ENCODE data around the gene ADAMTS1. TPM values are rescaled to one million over a fixed set of nuclear protein-coding genes. Genes with fewer than 3 reads are reported as not detected.

Gene ADAMTS1
- total RNA-seq, 1 donor from 2014 or later, result 141 TPM

DNA sequence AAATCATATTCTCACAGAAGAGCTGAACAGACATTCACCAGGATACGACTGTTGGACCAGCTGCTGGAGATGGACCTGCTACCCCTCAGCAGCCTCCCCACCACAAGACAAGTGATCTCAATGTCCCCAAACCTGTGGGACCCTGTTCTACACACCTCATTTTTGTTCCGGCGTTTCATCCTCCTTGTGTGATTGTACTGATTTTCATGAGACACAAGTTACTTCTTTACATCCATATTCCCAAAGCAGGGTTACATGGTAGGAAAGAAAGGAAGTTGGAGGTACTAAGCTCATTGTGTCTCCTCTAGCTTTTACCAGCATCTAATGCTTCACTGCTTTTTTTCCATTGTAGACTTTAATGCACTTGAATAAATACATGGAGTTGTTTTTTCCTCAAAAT lies 8.7 kb downstream of the ADAMTS1 start:
- Histone ChIP-seq H3K4me3 (ENCODE audit: insufficient read depth, low read depth, low read length) (no peak overlapping the region), H3K9me3 (ENCODE audit: insufficient read depth, low read depth, low read length) (no peaks in the 10 kb centered on the region), H4K20me1 (ENCODE audit: insufficient read depth, low read length) (peaks cover 5% of the 10 kb centered on the region), H3K27ac (ENCODE audit: low read depth, low read length) (no peak overlapping the region), H3K9ac (ENCODE audit: low read length) (no peak overlapping the region), H3K27me3 (ENCODE audit: insufficient read depth, low read length) (no peaks in the 10 kb centered on the region), H3K4me1 (ENCODE audit: insufficient read depth, low read length) (peaks cover 10% of the 10 kb centered on the region), H3K4me2 (ENCODE audit: low read length) (no peak overlapping the region), H3K36me3 (ENCODE audit: insufficient read depth, low read length) (peaks cover 43% of the 10 kb centered on the region), H2AFZ (ENCODE audit: low read depth, low read length) (no peak overlapping the region), H3K79me2 (ENCODE audit: insufficient read depth, low read length) (no peaks in the 10 kb centered on the region)
- FAIRE-seq (no peak), DNase-seq (ENCODE audit: low read depth) (no peak)
- Mint-ChIP-seq H3K27ac (ENCODE audit: unreplicated experiment) (peak overlapping the region; percentile 53), H3K4me3 (ENCODE audit: unreplicated experiment) (no peak overlapping the region), H3K9me3 (ENCODE audit: unreplicated experiment) (no peaks in the 10 kb centered on the region), H3K36me3 (ENCODE audit: low read depth, unreplicated experiment) (peaks cover 21% of the 10 kb centered on the region), H3K4me1 (ENCODE audit: low read depth, unreplicated experiment) (peaks cover 37% of the 10 kb centered on the region), H3K27me3 (ENCODE audit: low read depth, unreplicated experiment) (no peaks in the 10 kb centered on the region)
- TF ChIP-seq EZH2 (IDR thresholded peaks at IDR 0.05; ENCODE audit: insufficient read depth, low read length) (no peak), CTCF (IDR thresholded peaks at IDR 0.05; ENCODE audit: insufficient read depth, low read depth, low read length) (no peak)

GRCh38 chr21:26835714-26836265 lies 9.4 kb downstream of the ADAMTS1 start:
- H3K4me1 Mint-ChIP-seq (ENCODE audit: low read depth, unreplicated experiment), result peaks cover 34% of the 10 kb centered on the region
- H3K4me3 Mint-ChIP-seq (ENCODE audit: unreplicated experiment), result no peak overlapping the region
- no peak overlapping the region for H3K27ac Mint-ChIP-seq (ENCODE audit: unreplicated experiment)
- H3K9me3 Mint-ChIP-seq (ENCODE audit: unreplicated experiment), result no peaks in the 10 kb centered on the region
- H3K27ac ChIP-seq (ENCODE audit: low read depth, low read length), result no peak overlapping the region
- no peaks in the 10 kb centered on the region for H3K27me3 ChIP-seq (ENCODE audit: insufficient read depth, low read length)
- peaks cover 21% of the 10 kb centered on the region for H3K36me3 Mint-ChIP-seq (ENCODE audit: low read depth, unreplicated experiment)
- FAIRE-seq, result no peak
- no peak overlapping the region for H3K4me3 ChIP-seq (ENCODE audit: insufficient read depth, low read depth, low read length)
- no peaks in the 10 kb centered on the region for H3K27me3 Mint-ChIP-seq (ENCODE audit: low read depth, unreplicated experiment)
- peaks cover 10% of the 10 kb centered on the region for H3K4me1 ChIP-seq (ENCODE audit: insufficient read depth, low read length)
- TF ChIP-seq EZH2 (IDR thresholded peaks at IDR 0.05; ENCODE audit: insufficient read depth, low read length), result no peak
- TF ChIP-seq CTCF (IDR thresholded peaks at IDR 0.05; ENCODE audit: insufficient read depth, low read depth, low read length), result no peak
- no peaks in the 10 kb centered on the region for H3K79me2 ChIP-seq (ENCODE audit: insufficient read depth, low read length)
- peaks cover 5% of the 10 kb centered on the region for H4K20me1 ChIP-seq (ENCODE audit: insufficient read depth, low read length)
- H2AFZ ChIP-seq (ENCODE audit: low read depth, low read length), result no peak overlapping the region
- no peak for DNase-seq (ENCODE audit: low read depth)
- H3K9me3 ChIP-seq (ENCODE audit: insufficient read depth, low read depth, low read length), result no peaks in the 10 kb centered on the region
- peak overlapping the region; percentile 13 for H3K4me2 ChIP-seq (ENCODE audit: low read length)
- no peak overlapping the region for H3K9ac ChIP-seq (ENCODE audit: low read length)
- peaks cover 42% of the 10 kb centered on the region for H3K36me3 ChIP-seq (ENCODE audit: insufficient read depth, low read length)

DNA sequence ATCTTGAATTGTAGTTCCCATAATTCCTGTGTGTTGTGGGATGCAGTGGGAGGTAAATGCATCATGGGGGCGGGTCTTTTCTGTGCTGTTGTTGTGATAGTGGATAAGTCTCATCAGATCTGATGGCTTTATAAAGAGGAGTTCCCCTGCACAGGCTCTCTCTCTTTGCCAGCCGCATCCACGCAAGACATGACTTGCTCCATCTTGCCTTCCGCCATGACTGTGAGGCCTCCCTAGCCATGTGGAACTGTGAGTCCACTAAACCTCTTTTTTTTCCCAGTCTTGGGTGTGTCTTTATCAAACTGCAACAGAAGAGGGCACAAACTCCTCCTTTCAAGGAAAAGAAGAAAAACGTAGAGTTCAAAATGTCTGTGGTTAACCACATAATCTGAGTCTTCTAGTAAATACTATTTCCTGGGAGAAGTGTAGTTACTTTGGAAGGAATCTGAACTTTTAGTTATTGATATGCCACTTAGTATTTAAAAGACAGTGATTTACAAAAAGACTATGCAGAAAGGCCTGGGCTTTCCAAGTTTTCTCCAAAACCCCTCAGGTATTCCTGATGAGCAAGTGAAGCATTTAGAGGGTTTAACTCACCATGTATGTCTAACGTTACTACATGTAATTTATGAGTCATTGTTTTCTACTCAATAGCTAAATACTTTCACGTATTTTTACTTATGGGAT lies 10.0 kb downstream of the ADAMTS1 start:
- Histone ChIP-seq H3K79me2 (ENCODE audit: insufficient read depth, low read length) (no peaks in the 10 kb centered on the region), H3K4me2 (ENCODE audit: low read length) (peak overlapping the region; percentile 13), H3K9me3 (ENCODE audit: insufficient read depth, low read depth, low read length) (no peaks in the 10 kb centered on the region), H3K9ac (ENCODE audit: low read length) (no peak overlapping the region), H3K36me3 (ENCODE audit: insufficient read depth, low read length) (peaks cover 36% of the 10 kb centered on the region), H2AFZ (ENCODE audit: low read depth, low read length) (no peak overlapping the region), H4K20me1 (ENCODE audit: insufficient read depth, low read length) (peaks cover 5% of the 10 kb centered on the region), H3K4me3 (ENCODE audit: insufficient read depth, low read depth, low read length) (no peak overlapping the region), H3K4me1 (ENCODE audit: insufficient read depth, low read length) (peaks cover 10% of the 10 kb centered on the region), H3K27me3 (ENCODE audit: insufficient read depth, low read length) (no peaks in the 10 kb centered on the region), H3K27ac (ENCODE audit: low read depth, low read length) (no peak overlapping the region)
- H3K36me3 Mint-ChIP-seq (ENCODE audit: low read depth, unreplicated experiment), result peaks cover 15% of the 10 kb centered on the region
- H3K9me3 Mint-ChIP-seq (ENCODE audit: unreplicated experiment), result no peaks in the 10 kb centered on the region
- FAIRE-seq (peak; percentile 20), DNase-seq (ENCODE audit: low read depth) (peak; percentile 77)
- TF ChIP-seq EZH2 (IDR thresholded peaks at IDR 0.05; ENCODE audit: insufficient read depth, low read length), result no peak
- TF ChIP-seq CTCF (IDR thresholded peaks at IDR 0.05; ENCODE audit: insufficient read depth, low read depth, low read length), result no peak
- no peak overlapping the region for H3K4me3 Mint-ChIP-seq (ENCODE audit: unreplicated experiment)
- peaks cover 30% of the 10 kb centered on the region for H3K4me1 Mint-ChIP-seq (ENCODE audit: low read depth, unreplicated experiment)
- no peaks in the 10 kb centered on the region for H3K27me3 Mint-ChIP-seq (ENCODE audit: low read depth, unreplicated experiment)
- peak overlapping the region; percentile 3 for H3K27ac Mint-ChIP-seq (ENCODE audit: unreplicated experiment)

Data from astrocyte (in vitro differentiated cells and primary cell).